ENCODE measurements around the gene CIB4.

DNA sequence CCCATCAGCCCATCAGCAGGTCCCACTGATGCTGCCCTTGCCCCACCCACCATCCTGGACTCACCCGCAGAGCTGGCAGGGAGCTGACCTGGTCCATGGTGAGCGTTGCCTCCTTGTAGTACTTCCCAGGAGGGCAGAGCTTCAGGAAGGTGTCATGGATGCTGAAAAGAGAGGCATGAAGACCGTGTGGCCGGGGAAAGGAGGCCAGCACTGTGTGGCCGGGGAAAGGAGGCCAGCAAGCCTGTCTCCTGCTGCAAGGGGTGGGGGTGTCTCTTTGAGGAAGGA lies 11.9 kb downstream of the CIB4 start:
- TF ChIP-seq POLR2A (IDR thresholded peaks at IDR 0.05): no peak
- TF ChIP-seq, protein P1, sequence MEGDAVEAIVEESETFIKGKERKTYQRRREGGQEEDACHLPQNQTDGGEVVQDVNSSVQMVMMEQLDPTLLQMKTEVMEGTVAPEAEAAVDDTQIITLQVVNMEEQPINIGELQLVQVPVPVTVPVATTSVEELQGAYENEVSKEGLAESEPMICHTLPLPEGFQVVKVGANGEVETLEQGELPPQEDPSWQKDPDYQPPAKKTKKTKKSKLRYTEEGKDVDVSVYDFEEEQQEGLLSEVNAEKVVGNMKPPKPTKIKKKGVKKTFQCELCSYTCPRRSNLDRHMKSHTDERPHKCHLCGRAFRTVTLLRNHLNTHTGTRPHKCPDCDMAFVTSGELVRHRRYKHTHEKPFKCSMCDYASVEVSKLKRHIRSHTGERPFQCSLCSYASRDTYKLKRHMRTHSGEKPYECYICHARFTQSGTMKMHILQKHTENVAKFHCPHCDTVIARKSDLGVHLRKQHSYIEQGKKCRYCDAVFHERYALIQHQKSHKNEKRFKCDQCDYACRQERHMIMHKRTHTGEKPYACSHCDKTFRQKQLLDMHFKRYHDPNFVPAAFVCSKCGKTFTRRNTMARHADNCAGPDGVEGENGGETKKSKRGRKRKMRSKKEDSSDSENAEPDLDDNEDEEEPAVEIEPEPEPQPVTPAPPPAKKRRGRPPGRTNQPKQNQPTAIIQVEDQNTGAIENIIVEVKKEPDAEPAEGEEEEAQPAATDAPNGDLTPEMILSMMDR (IDR thresholded peaks at IDR 0.05): no peak
